ENCODE data around the gene WNT1. TPM values are rescaled to one million over a fixed set of nuclear protein-coding genes. Genes with fewer than 3 reads are reported as not detected.

The WNT1 gene
- total RNA-seq, 3 donors from 2014 or later = not detected

- H3K9me3 ChIP-seq = no peaks in the 10 kb centered on the region
- no peak for ATAC-seq
- no peaks in the 10 kb centered on the region for H3K36me3 ChIP-seq (ENCODE audit: low read depth)
- TF ChIP-seq CTCF (IDR thresholded peaks at IDR 0.05) = no peak
- no peak for DNase-seq
- H3K4me1 ChIP-seq (ENCODE audit: low read depth) = peaks cover 8% of the 10 kb centered on the region
- no peak overlapping the region for H3K4me3 ChIP-seq
- intact Hi-C loops (cut with DNase I, micrococcal nuclease) = no loop called here
Observed at GRCh38 chr12:48961801-48962200, 16.3 kb upstream of the WNT1 start.

- H3K4me1 ChIP-seq (ENCODE audit: low read depth) = peaks cover 11% of the 10 kb centered on the region
- intact Hi-C loops (cut with DNase I, micrococcal nuclease) = no loop called here
- no peak for DNase-seq
- no peak for ATAC-seq
- H3K36me3 ChIP-seq (ENCODE audit: low read depth) = no peaks in the 10 kb centered on the region
- TF ChIP-seq CTCF (IDR thresholded peaks at IDR 0.05) = no peak
- H3K4me3 ChIP-seq = no peak overlapping the region
- H3K9me3 ChIP-seq = no peaks in the 10 kb centered on the region
Observed at GRCh38 chr12:48965298-48965838, 12.8 kb upstream of the WNT1 start.

GRCh38 chr12:48966177-48966895 is 11.8 kb upstream of the WNT1 start:
- intact Hi-C loops (cut with DNase I, micrococcal nuclease) = no loop called here
- H3K4me3 ChIP-seq = no peak overlapping the region
- H3K36me3 ChIP-seq (ENCODE audit: low read depth) = no peaks in the 10 kb centered on the region
- no peak for TF ChIP-seq CTCF (IDR thresholded peaks at IDR 0.05)
- ATAC-seq (no peak), DNase-seq (no peak)
- peaks cover 18% of the 10 kb centered on the region for H3K4me1 ChIP-seq (ENCODE audit: low read depth)
- H3K9me3 ChIP-seq = no peaks in the 10 kb centered on the region

GRCh38 chr12:48967991-48968390 is 10.1 kb upstream of the WNT1 start:
- ATAC-seq = no peak
- no peak for TF ChIP-seq CTCF (IDR thresholded peaks at IDR 0.05)
- H3K4me3 ChIP-seq = no peak overlapping the region

GRCh38 chr12:48968467-48968866 is 9.7 kb upstream of the WNT1 start:
- H3K36me3 ChIP-seq (ENCODE audit: low read depth) = no peaks in the 10 kb centered on the region
- H3K4me1 ChIP-seq (ENCODE audit: low read depth) = peaks cover 29% of the 10 kb centered on the region
- ATAC-seq (no peak), DNase-seq (no peak)
- TF ChIP-seq CTCF (IDR thresholded peaks at IDR 0.05) = no peak
- H3K9me3 ChIP-seq = no peaks in the 10 kb centered on the region
- intact Hi-C loops (cut with DNase I, micrococcal nuclease) = no loop called here
- no peak overlapping the region for H3K4me3 ChIP-seq

More at GRCh38 chr12:48967991-48968390, 10.1 kb upstream of the WNT1 start:
- DNase-seq = no peak
- Histone ChIP-seq H3K36me3 (ENCODE audit: low read depth) (no peaks in the 10 kb centered on the region), H3K9me3 (no peaks in the 10 kb centered on the region), H3K4me1 (ENCODE audit: low read depth) (peaks cover 29% of the 10 kb centered on the region)
- intact Hi-C loops (cut with DNase I, micrococcal nuclease) = no loop called here

Measured in mucosa of descending colon (tissue), 3 donors.